Esophagus squamous epithelium (tissue), 4 donors: ENCODE results near the gene ABHD5.

Source experiments
- POLR2A ChIP-seq, 4 donors: fragments of 450-650 bp; IDR thresholded peaks; one replicate each; pipeline ENCODE4 v1.6.1; 2017; ENCODE audit warnings: antibody characterized with exemption in 4 of 4, mild to moderate bottlenecking in 4 of 4, moderate library complexity in 3 of 4
- TF ChIP-seq, protein P1 (sequence below), 6 experiments: fragments of 450-650 bp in 4 of 6; fragments of 200-600 bp in 2 of 6; sonication (generic) in 2 of 6; IDR thresholded peaks; one replicate each; pipeline ENCODE4 v1.5.1; 2016 to 2019; ENCODE audit warnings: antibody characterized with exemption in 6 of 6, mild to moderate bottlenecking in 4 of 6, moderate library complexity in 4 of 6

- TF ChIP-seq, protein P1, sequence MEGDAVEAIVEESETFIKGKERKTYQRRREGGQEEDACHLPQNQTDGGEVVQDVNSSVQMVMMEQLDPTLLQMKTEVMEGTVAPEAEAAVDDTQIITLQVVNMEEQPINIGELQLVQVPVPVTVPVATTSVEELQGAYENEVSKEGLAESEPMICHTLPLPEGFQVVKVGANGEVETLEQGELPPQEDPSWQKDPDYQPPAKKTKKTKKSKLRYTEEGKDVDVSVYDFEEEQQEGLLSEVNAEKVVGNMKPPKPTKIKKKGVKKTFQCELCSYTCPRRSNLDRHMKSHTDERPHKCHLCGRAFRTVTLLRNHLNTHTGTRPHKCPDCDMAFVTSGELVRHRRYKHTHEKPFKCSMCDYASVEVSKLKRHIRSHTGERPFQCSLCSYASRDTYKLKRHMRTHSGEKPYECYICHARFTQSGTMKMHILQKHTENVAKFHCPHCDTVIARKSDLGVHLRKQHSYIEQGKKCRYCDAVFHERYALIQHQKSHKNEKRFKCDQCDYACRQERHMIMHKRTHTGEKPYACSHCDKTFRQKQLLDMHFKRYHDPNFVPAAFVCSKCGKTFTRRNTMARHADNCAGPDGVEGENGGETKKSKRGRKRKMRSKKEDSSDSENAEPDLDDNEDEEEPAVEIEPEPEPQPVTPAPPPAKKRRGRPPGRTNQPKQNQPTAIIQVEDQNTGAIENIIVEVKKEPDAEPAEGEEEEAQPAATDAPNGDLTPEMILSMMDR (IDR thresholded peaks at IDR 0.05), result no peak
- TF ChIP-seq POLR2A (IDR thresholded peaks at IDR 0.05), result no peak
Measured at GRCh38 chr3:43768381-43768973, 77.7 kb downstream of the ABHD5 start.
